CD4-positive, alpha-beta T cell treated with Interleukin-1 beta for 1 hour (primary cell): ENCODE results near the gene OR52D1.
A peak's percentile ranks its signal among the peaks of the same experiment; 100 is the strongest.

Source experiments
- DNase-seq, 2 donors: peaks; one replicate each; pipeline ENCODE4 v3.0.0-alpha.2; 2020 to 2022

OR52D1 gene

GRCh38 chr11:5488385-5488784 is at the start of gene OR52D1:
Gene OR52D1 (plus strand): TSS chr11:5488685. CDS start chr11:5488707, 22 bp downstream.
- DNase-seq: no peak

- no peak for DNase-seq
Observed at GRCh38 chr11:5441414-5441813, 47.1 kb upstream of the OR52D1 start, which contains the start of gene OR51I1. Gene OR51I1 (minus strand): TSS chr11:5441514. CDS start chr11:5441514, 0 bp downstream.

GRCh38 chr11:5443835-5444393 is 44.6 kb upstream of the OR52D1 start:
- no peak for DNase-seq

GRCh38 chr11:5449023-5449422 is 39.5 kb upstream of the OR52D1 start, which contains the start of gene OR51I2:
Gene OR51I2 (plus strand): TSS chr11:5449323. CDS start chr11:5453489, 4,166 bp downstream.
- DNase-seq: no peak

- no peak for DNase-seq
Observed at GRCh38 chr11:5449432-5449831, 39.1 kb upstream of the OR52D1 start.

GRCh38 chr11:5460983-5461621 is 27.4 kb upstream of the OR52D1 start:
- DNase-seq: no peak

- no peak for DNase-seq
Observed at GRCh38 chr11:5467527-5467926, 21.0 kb upstream of the OR52D1 start.

GRCh38 chr11:5473921-5474320 is 14.6 kb upstream of the OR52D1 start:
- DNase-seq: no peak

GRCh38 chr11:5476186-5476819 is 12.2 kb upstream of the OR52D1 start:
- peak; percentile 17 to 43 for DNase-seq

GRCh38 chr11:5486003-5486402 is 2.5 kb upstream of the OR52D1 start:
- no peak for DNase-seq

GRCh38 chr11:5486421-5486820 is 2.1 kb upstream of the OR52D1 start:
- DNase-seq: no peak

- DNase-seq: no peak
Observed at GRCh38 chr11:5488798-5489399, 414 bp downstream of the OR52D1 start.

- DNase-seq: no peak
Observed at GRCh38 chr11:5489576-5490357, 1.3 kb downstream of the OR52D1 start.

- no peak for DNase-seq
Observed at GRCh38 chr11:5499671-5500070, 11.2 kb downstream of the OR52D1 start.

- no peak for DNase-seq
Observed at GRCh38 chr11:5500393-5500801, 11.9 kb downstream of the OR52D1 start.

- no peak for DNase-seq
Observed at GRCh38 chr11:5504403-5504921, 16.0 kb downstream of the OR52D1 start.

- no peak for DNase-seq
Observed at GRCh38 chr11:5505363-5506048, 17.0 kb downstream of the OR52D1 start.

GRCh38 chr11:5507177-5507932 is 18.9 kb downstream of the OR52D1 start:
- DNase-seq: no peak

- no peak for DNase-seq
Observed at GRCh38 chr11:5507933-5508305, 19.4 kb downstream of the OR52D1 start.

- DNase-seq: no peak
Observed at GRCh38 chr11:5508605-5509004, 20.1 kb downstream of the OR52D1 start.

- DNase-seq: no peak
Observed at GRCh38 chr11:5509803-5510202, 21.3 kb downstream of the OR52D1 start, which contains the start of gene UBQLN3. Gene UBQLN3 (minus strand): TSS chr11:5509957. CDS start chr11:5509558, 399 bp downstream.
